GM23338 (cell line): Measurements from ENCODE around the gene C14orf119. TPM values are rescaled to one million over a fixed set of nuclear protein-coding genes. Genes with fewer than 3 reads are reported as not detected.

Experiments
- ATAC-seq: fragments of 200-7000 bp; cut with Tn5 transposase; 3 replicates; pipeline ENCODE4 v1.9.1; 2020
- DNase-seq: peaks from one replicate; pipeline ENCODE4 v3.0.0-alpha.2; 2015; ENCODE audit warnings: low spot score
- H2AFZ ChIP-seq: fragments of 200-600 bp; sonication (generic); 2 replicates; pipeline ENCODE4 v1.8.0; 2016; ENCODE audit warnings: antibody characterized with exemption, mild to moderate bottlenecking, moderate library complexity
- H3F3A ChIP-seq: fragments of 200-600 bp; sonication (generic); replicated peaks from 2 replicates; pipeline ENCODE4 v1.8.0; 2017; ENCODE audit warnings: antibody characterized with exemption, mixed run types, low read depth
- H3K27ac ChIP-seq: fragments of 200-600 bp; sonication (generic); 2 replicates; pipeline ENCODE4 v1.6.1; 2016; ENCODE audit warnings: low read depth
- H3K27me3 ChIP-seq: fragments of 200-600 bp; sonication (generic); 2 replicates; pipeline ENCODE4 v1.8.0; 2016; ENCODE audit warnings: mild to moderate bottlenecking, mixed run types, moderate library complexity; ENCODE audit not compliant: insufficient read depth
- H3K36me3 ChIP-seq: fragments of 200-600 bp; sonication (generic); 2 replicates; pipeline ENCODE4 v1.8.0; 2016; ENCODE audit warnings: mild to moderate bottlenecking; ENCODE audit not compliant: insufficient read depth
- H3K4me1 ChIP-seq: fragments of 200-600 bp; sonication (generic); 2 replicates; pipeline ENCODE4 v1.8.0; 2016; ENCODE audit warnings: mild to moderate bottlenecking, moderate library complexity; ENCODE audit not compliant: insufficient read depth
- H3K4me2 ChIP-seq: fragments of 200-600 bp; sonication (generic); 2 replicates; pipeline ENCODE4 v1.7.1; 2017; ENCODE audit warnings: mixed run types
- H3K4me3 ChIP-seq: fragments of 200-600 bp; sonication (generic); 2 replicates; pipeline ENCODE4 v1.6.1; 2016; ENCODE audit warnings: mixed run types
- H3K79me2 ChIP-seq: fragments of 200-600 bp; sonication (generic); replicated peaks from 2 replicates; pipeline ENCODE4 v1.8.0; 2017; ENCODE audit warnings: mild to moderate bottlenecking; ENCODE audit not compliant: insufficient read depth
- H3K9me2 ChIP-seq: fragments of 200-600 bp; sonication (generic); 2 replicates; pipeline ENCODE4 v1.8.0; 2017; ENCODE audit not compliant: insufficient read depth
- H4K20me1 ChIP-seq: fragments of 200-600 bp; sonication (generic); replicated peaks from 2 replicates; pipeline ENCODE4 v1.8.0; 2017; ENCODE audit warnings: mild to moderate bottlenecking; ENCODE audit not compliant: insufficient read depth
- H3K27ac Mint-ChIP-seq: 2 replicates; pipeline ENCODE4 v1.8.0; 2020; ENCODE audit warnings: inconsistent platforms, mild to moderate bottlenecking, moderate library complexity, mixed read lengths
- H3K27me3 Mint-ChIP-seq: 3 replicates; pipeline ENCODE4 v1.8.0; 2022; ENCODE audit warnings: low read depth, mild to moderate bottlenecking, moderate library complexity, mixed read lengths, inconsistent platforms; ENCODE audit not compliant: insufficient read depth, poor library complexity
- H3K36me3 Mint-ChIP-seq: 3 replicates; pipeline ENCODE4 v1.8.0; 2021; ENCODE audit warnings: low read depth, mild to moderate bottlenecking, inconsistent platforms, moderate library complexity, mixed read lengths
- H3K4me1 Mint-ChIP-seq: 3 replicates; pipeline ENCODE4 v1.8.0; 2020; ENCODE audit warnings: mild to moderate bottlenecking, inconsistent platforms, mixed read lengths
- H3K4me3 Mint-ChIP-seq: 3 replicates; pipeline ENCODE4 v1.8.0; 2021; ENCODE audit warnings: moderate library complexity, mild to moderate bottlenecking, inconsistent platforms, mixed read lengths
- H3K9me3 Mint-ChIP-seq: 3 replicates; pipeline ENCODE4 v1.8.0; 2020; ENCODE audit warnings: moderate library complexity, mild to moderate bottlenecking, inconsistent platforms, mixed read lengths
- CTCF ChIP-seq, 2 experiments: fragments of 200-600 bp in 1 of 2; sonication (generic) in 1 of 2; conservative IDR thresholded peaks; 2 replicates each; pipeline versions ENCODE4 v1.5.1 to v1.6.1; 2016 to 2017; ENCODE audit warnings: antibody characterized with exemption in 2 of 2, low read depth in 2 of 2, mild to moderate bottlenecking in 2 of 2, moderate library complexity in 1 of 2
- ETS1 ChIP-seq: IDR thresholded peaks from 2 replicates; pipeline ENCODE4 v1.6.1; 2016; ENCODE audit warnings: antibody characterized with exemption
- EZH2phosphoT487 ChIP-seq: fragments of 200-600 bp; sonication (generic); IDR thresholded peaks from one replicate; pipeline ENCODE4 v1.8.1; 2018; ENCODE audit warnings: antibody characterized with exemption; ENCODE audit not compliant: unreplicated experiment
- JUNB ChIP-seq: IDR thresholded peaks from one replicate; pipeline ENCODE4 v1.6.1; 2016; ENCODE audit warnings: antibody characterized with exemption; ENCODE audit not compliant: unreplicated experiment
- NANOG ChIP-seq: IDR thresholded peaks from 2 replicates; pipeline ENCODE4 v1.6.1; 2016; ENCODE audit warnings: antibody characterized with exemption, borderline replicate concordance
- POLR2AphosphoS5 ChIP-seq: IDR thresholded peaks from 2 replicates; pipeline ENCODE4 v1.6.1; 2016; ENCODE audit warnings: antibody characterized with exemption, low read depth
- REST ChIP-seq: IDR thresholded peaks from one replicate; pipeline ENCODE4 v1.6.1; 2018; ENCODE audit warnings: antibody characterized with exemption; ENCODE audit not compliant: unreplicated experiment
- STAT1 ChIP-seq: IDR thresholded peaks from one replicate; pipeline ENCODE4 v1.6.1; 2016; ENCODE audit warnings: antibody characterized with exemption; ENCODE audit not compliant: unreplicated experiment
- ZNF114 ChIP-seq: fragments of 250-450 bp; sonication (Bioruptor Pico); IDR thresholded peaks from 2 replicates; pipeline ENCODE4 v1.5.0; 2020; ENCODE audit warnings: mild to moderate bottlenecking, moderate library complexity
- ZNF331 ChIP-seq: fragments of 250-450 bp; sonication (Bioruptor Pico); IDR thresholded peaks from 2 replicates; pipeline ENCODE4 v1.5.0; 2020; ENCODE audit warnings: low read depth, mild to moderate bottlenecking, moderate library complexity
- polyA plus RNA-seq: library from polyadenylated mRNA; unstranded; fragments of >200 nt; fragmentation: Nextera tagmentation; extraction: Ambion mirVana; gene quantifications from 2 replicates; pipeline ENCODE4 v1.2.1, GENCODE V29; 2016
- total RNA-seq: library from RNA; depleted of rRNA; stranded (reverse); fragments of >200 nt; shearing (Covaris generic); gene quantifications from 2 replicates; pipeline ENCODE4 v1.2.3, GENCODE V29; 2014

C14orf119 gene
- total and polyA plus RNA-seq, 2 experiments from 2014 or later: 49.4 to 118 TPM

GRCh38 chr14:23066855-23067744 is 28.2 kb upstream of the C14orf119 start:
- no peaks in the 10 kb centered on the region for H3K27me3 ChIP-seq
- no peak overlapping the region for H2AFZ ChIP-seq
- H3K4me1 Mint-ChIP-seq: peaks cover 38% of the 10 kb centered on the region
- H3F3A ChIP-seq: peaks cover 70% of the 10 kb centered on the region
- peaks cover 16% of the 10 kb centered on the region for H3K27me3 Mint-ChIP-seq
- no peaks in the 10 kb centered on the region for H3K9me2 ChIP-seq
- peaks cover 59% of the 10 kb centered on the region for H3K36me3 ChIP-seq
- H3K9me3 Mint-ChIP-seq: no peaks in the 10 kb centered on the region
- H4K20me1 ChIP-seq: peaks cover 57% of the 10 kb centered on the region
- H3K4me3 Mint-ChIP-seq: no peak overlapping the region
- peaks cover 24% of the 10 kb centered on the region for H3K4me1 ChIP-seq
- no peak overlapping the region for H3K4me3 ChIP-seq
- TF ChIP-seq ZNF331 (CRISPR knock-in tag): no peak
- no peak for ATAC-seq
- H3K27ac Mint-ChIP-seq: no peak overlapping the region
- peaks cover 67% of the 10 kb centered on the region for H3K79me2 ChIP-seq
- H3K36me3 Mint-ChIP-seq: peaks cover 84% of the 10 kb centered on the region
- no peak overlapping the region; the same call in 1 of the 2 replicates for H3K27ac ChIP-seq
- no peak overlapping the region for H3K4me2 ChIP-seq
- DNase-seq: no peak

GRCh38 chr14:23067847-23068788 is 27.2 kb upstream of the C14orf119 start:
- Histone ChIP-seq H3K36me3 (peaks cover 50% of the 10 kb centered on the region), H3K4me3 (no peak overlapping the region), H3K4me2 (no peak overlapping the region; the same call in 1 of the 2 replicates), H3F3A (peaks cover 60% of the 10 kb centered on the region), H3K27me3 (no peaks in the 10 kb centered on the region), H3K4me1 (peaks cover 32% of the 10 kb centered on the region), H3K27ac (no peak overlapping the region; the same call in 1 of the 2 replicates), H4K20me1 (peaks cover 49% of the 10 kb centered on the region), H3K9me2 (no peaks in the 10 kb centered on the region), H3K79me2 (peaks cover 72% of the 10 kb centered on the region), H2AFZ (no peak overlapping the region)
- ATAC-seq (0 out of 3 replicates have a peak, but pooled peaks have one; percentile 2), DNase-seq (no peak)
- Mint-ChIP-seq H3K27me3 (peaks cover 16% of the 10 kb centered on the region), H3K4me3 (peak overlapping the region; percentile 91; the same call in 1 of the 3 replicates), H3K27ac (peak overlapping the region; percentile 85; the same call in 1 of the 2 replicates), H3K9me3 (no peaks in the 10 kb centered on the region), H3K36me3 (peaks cover 83% of the 10 kb centered on the region), H3K4me1 (peaks cover 45% of the 10 kb centered on the region)
- TF ChIP-seq ETS1 (no peak), POLR2AphosphoS5 (no peak), ZNF331 (CRISPR knock-in tag) (no peak), CTCF (conservative IDR thresholded peaks at IDR 0.05; ENCODE audit: low read depth in 2 of 2) (no peak), NANOG (no peak), REST (no peak), JUNB (no peak), EZH2phosphoT487 (no peak), ZNF114 (no peak), STAT1 (no peak)
